ENCODE measurements around the gene TAOK3. TPM values are rescaled to one million over a fixed set of nuclear protein-coding genes. Genes with fewer than 3 reads are reported as not detected.

The TAOK3 gene
- total RNA-seq, 1 experiment from 2014 or later = 39.0 TPM

DNA sequence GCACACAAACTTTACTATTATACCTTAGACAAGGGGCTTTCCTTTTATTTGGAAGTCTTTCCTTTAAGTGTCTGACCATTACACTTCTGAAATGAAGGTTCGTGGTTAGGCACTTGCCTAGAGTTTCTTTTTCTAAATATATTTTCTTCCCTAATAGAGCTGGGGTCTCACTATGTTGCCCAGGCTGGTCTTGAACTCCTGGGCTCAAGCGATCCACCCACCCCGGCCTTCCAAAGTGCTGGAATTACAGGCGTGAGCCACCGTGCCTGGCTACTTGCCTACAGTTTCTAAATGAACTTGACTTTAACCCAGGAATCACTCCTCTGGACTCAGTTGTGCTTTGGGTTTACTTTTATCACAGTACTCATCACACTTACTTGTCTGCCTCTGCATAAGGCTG is 179.2 kb downstream of the TAOK3 start:
- in situ Hi-C loops (cut with HindIII; ENCODE audit: low pct_unique_long_range_greater_than_20kb, low sequenced_read_pairs) = no loop called here
- DNase-seq (ENCODE audit: low read depth, low spot score) = no peak

DNA sequence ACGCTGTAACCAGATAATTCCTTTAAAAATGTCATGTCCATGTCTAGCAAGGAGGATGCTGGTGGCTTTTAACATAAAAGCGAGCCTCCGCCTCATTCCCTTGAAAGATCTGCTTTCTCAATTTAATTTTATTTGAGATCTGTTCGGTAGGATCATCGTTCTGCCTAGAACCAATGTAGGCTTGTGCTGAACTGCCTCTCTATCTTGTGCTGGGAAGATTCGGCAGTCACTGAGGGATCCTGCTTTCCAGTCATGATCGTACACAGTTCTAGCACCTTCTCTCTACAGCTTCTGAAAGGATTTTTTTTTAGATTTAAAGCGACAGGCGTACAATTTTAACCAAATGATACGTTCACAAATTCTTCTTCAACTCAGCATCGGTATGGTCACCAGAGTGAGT is 182.4 kb downstream of the TAOK3 start:
- peak; percentile 64 for DNase-seq (ENCODE audit: low read depth, low spot score)
- in situ Hi-C loops (cut with HindIII; ENCODE audit: low pct_unique_long_range_greater_than_20kb, low sequenced_read_pairs) = no loop called here

DNA sequence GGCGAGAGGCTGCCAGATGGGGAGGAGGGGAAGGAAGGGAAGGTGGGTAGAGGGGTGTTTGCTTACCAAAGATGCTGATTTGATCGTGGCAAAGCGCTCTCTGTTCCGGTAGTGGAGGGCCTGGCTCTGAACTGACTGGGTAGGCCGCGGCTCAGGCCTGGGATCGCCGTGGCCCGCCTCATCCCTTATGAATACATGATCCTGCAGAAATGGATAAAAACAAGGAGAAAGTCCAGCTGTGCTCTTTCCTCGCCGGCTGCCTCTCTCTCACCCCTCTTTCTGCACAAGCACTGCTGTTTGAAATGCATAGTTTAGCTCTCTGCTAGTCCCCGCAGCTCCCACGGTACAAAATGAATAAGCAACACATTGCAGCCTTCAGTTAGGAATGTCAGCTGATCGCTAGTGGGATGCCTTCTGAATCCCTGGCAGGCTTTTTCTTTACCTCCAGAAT is 182.9 kb downstream of the TAOK3 start:
- in situ Hi-C loops (cut with HindIII; ENCODE audit: low pct_unique_long_range_greater_than_20kb, low sequenced_read_pairs) = loop anchor here (10.0 kb wide), 1 partner anchor 185 kb away; the partner anchor contains the start of genes SUDS3 and TAOK3
- peak; percentile 64 for DNase-seq (ENCODE audit: low read depth, low spot score)

DNA sequence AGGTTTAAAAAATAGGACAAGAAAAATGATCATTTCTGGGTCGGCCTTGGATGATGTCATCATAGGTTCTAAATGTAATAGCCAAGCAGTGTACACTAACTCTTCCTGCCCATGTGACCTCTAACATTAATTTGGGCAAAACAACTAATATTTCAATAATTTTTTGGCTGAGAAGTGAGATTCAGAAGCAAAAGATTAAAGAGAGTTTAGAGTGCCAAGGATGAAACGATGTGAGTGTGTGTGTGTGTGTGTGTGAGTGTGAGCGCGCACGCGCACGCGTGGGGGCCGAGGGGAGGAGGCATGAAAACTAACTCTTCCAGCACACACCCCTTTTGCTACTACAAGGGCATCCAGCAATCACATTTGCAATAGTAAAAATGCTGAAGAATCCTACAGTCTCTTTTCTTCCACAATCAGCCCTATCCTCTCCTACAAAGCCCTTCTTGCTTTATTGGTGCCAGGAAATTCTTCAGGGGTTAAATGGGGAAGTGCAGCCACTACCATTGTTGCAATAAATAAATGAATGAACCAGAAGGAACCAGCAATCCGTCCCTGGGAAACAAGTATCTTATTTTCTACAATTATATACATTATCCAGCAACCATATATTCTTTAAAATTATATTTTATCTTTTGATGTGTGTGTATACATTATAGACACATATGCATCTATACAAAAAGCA is 183.9 kb downstream of the TAOK3 start:
- in situ Hi-C loops (cut with HindIII; ENCODE audit: low pct_unique_long_range_greater_than_20kb, low sequenced_read_pairs) = loop anchor here (10.0 kb wide), 1 partner anchor 186 kb away; the partner anchor contains the start of genes SUDS3 and TAOK3
- peak; percentile 60 for DNase-seq (ENCODE audit: low read depth, low spot score)

DNA sequence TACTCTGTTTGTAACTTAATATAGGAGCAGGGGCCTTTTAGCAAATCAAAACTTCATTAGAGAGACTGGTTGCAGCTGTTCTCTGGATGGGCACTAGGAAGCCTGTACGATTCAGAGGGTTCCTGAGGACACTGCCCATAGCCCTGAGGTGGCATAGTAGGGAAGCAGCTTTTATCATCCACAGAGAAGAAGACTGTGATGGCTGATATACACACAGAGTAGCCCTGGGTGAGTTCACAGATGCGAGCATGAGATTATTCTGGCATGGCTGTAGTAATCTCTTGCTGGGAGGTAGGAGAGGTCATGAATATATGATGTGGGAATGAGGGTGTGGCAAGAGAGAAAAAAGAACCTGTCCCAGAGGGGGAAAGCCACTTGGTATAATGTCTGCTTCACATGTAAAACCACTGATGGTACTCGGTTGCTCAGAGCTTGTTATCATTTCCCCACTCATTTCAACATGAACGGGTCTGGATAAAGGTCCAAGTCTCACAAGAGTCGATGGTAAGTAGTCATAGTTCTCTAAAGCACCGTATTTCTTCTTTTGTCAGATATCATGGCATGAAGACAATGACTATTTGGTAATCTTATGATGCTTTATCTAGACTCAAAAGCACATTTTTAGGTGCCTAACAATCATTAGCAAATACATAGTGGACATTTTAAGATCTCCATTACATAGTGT is 184.8 kb downstream of the TAOK3 start:
- DNase-seq (ENCODE audit: low read depth, low spot score) = peak; percentile 16
- in situ Hi-C loops (cut with HindIII; ENCODE audit: low pct_unique_long_range_greater_than_20kb, low sequenced_read_pairs) = loop anchor here (10.0 kb wide), 1 partner anchor 187 kb away; the partner anchor contains the start of genes SUDS3 and TAOK3

DNA sequence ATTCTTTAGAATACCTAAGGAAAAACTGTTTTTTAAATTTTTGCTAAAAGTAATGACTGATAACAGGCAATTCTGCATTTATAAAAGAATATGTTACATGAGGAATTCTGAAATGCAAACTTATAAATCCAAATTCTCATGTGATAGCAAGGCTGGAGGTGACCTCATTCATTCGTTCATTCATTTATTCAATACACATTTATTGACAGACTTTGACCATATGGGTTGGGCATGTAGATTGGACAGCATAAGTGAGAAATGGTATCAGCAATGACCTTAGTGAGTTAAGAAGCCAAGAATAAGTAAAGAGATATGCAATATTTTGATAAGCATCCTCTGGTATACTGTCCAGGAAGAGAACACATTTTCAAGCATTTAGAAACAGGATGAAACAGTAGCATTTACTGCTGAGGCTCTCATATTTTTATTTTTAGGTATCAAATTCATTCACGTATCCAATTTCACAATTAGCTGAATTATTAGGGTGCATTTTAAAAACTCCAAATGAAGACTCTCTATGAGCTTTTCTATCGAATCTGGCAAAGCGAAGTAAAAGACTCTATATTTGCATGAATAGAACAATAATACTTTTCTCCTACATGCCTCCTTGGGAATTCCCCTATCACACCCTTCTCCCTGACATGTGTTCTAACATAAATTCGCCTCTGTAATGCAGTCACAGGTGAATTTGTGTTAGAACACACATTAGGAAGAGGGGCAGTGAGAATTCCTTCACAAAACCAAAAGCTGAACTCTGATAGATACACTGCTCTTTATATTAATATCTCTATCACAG is 186.9 kb downstream of the TAOK3 start:
- in situ Hi-C loops (cut with HindIII; ENCODE audit: low pct_unique_long_range_greater_than_20kb, low sequenced_read_pairs) = loop anchor here (10.0 kb wide), 1 partner anchor 189 kb away; the partner anchor contains the start of genes SUDS3 and TAOK3
- peak; percentile 62 for DNase-seq (ENCODE audit: low read depth, low spot score)

DNA sequence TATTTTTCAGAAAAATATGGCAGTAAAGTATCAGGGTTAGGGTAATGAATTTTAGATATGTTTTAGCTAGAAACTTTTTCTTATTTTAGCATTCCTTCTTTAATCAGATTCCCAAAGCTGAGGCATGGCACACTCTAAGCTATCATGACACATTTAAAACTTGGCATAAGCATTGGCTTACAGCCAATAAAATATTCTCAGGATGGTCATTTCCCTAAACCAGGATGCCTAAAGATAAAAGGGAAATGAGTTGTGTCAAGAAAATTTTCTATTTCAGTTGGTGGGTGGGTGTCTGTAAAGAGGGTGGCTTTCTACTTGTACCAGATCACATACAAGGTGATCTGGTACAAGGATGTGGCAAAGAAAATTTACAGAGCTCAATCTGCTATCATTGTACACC is 189.0 kb downstream of the TAOK3 start:
- DNase-seq (ENCODE audit: low read depth, low spot score) = no peak
- in situ Hi-C loops (cut with HindIII; ENCODE audit: low pct_unique_long_range_greater_than_20kb, low sequenced_read_pairs) = loop anchor here (10.0 kb wide), 1 partner anchor 191 kb away; the partner anchor contains the start of genes SUDS3 and TAOK3

DNA sequence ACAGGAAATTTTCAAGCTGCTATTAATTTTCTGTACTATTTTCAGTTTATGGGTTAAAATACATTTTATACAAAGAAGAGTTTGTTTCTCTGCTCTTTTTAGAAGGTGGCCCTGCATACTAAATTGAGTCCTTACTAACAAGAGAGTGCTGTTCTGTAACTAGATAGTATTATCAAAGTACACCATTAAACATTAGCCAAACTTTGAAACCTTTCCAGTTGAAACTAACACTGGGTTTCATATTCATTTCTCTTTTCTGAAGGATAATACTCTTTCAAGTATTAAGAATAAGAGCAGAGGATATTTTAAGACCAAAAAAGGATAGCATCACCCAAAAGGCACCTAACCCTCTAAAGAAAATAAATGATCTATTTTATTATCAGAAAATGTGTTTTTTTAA is 189.6 kb downstream of the TAOK3 start:
- in situ Hi-C loops (cut with HindIII; ENCODE audit: low pct_unique_long_range_greater_than_20kb, low sequenced_read_pairs) = loop anchor here (10.0 kb wide), 1 partner anchor 192 kb away; the partner anchor contains the start of genes SUDS3 and TAOK3
- DNase-seq (ENCODE audit: low read depth, low spot score) = peak; percentile 12

DNA sequence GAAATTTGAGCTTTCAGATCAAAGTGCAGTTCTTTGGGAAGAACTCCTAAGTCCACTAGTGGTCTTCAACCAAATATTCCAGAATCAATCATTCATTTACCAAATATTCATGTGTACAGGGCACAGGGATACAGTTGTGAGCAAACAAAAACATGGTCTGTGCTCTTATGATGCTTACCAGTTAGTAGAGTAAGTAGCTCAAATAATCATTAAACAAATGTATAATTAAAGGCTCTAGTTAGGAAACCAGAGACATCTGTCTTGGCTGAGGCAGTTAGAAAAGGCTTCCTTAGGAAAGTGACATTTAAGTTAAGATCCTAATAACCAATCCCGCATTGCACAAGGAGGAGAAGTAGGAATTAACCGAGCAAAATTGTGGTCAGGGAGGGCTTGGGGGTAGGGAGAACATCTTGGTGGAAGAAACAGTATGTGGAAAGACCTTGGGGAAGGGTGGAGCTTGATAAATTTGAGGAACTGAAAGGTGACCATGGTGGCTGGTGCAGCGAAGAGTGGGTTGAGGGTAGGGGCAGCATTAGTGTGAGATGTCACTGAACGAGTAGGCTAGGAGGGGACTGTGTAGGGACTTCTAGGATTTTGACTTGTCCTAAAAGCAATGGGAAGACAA is 196.8 kb downstream of the TAOK3 start:
- in situ Hi-C loops (cut with HindIII; ENCODE audit: low pct_unique_long_range_greater_than_20kb, low sequenced_read_pairs) = no loop called here
- DNase-seq (ENCODE audit: low read depth, low spot score) = no peak

DNA sequence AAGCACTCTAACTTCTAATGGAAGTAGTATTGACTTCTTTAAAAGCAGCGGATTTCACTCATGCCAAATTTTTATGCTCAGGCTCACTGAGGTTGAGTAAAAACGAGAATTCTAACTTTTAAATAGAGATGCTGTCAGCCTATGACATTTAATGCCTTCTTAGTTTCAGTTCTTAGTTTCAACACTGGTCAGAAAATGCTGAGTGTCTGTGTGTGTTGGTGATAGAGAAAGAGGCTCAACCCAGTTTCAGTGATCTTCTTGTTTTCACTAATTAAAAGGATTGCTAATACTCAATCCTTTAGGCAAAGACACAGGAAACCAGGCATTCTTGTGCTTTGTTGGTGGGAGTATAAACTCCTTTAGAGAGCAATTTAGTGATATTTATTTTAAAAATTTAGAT is 205.8 kb downstream of the TAOK3 start:
- in situ Hi-C loops (cut with HindIII; ENCODE audit: low pct_unique_long_range_greater_than_20kb, low sequenced_read_pairs) = no loop called here
- DNase-seq (ENCODE audit: low read depth, low spot score) = no peak

DNA sequence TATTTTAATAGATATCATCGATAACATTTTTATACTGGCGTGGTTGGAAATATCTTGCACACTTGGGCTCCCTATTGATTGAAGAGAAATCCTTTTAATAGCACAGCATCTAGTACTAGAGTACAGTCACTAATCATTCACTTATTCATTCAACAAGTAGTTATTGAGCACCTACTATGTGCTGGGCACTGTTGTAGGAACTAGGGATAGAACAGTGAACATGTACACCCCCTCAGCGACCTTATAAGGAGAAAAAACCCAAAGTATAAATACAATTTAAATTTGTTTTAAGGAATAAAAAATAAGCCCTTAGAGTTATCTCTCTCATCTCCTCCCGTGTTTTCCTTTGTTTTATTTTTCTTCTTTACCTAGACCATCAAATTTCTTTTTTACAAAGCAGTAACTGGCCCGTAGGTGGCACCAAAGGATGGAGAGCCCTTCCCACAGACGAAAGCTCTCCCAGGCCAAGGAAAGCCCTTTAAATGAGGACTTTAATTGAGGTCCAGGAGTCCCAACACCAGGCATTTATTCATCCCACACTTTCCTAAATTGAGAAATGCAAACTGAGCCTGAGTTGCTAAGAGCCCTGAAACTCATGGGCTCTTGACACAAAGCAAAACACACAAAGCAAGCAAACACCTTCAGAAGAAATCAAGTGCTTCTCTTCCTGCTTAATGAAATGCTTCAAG is 207.8 kb downstream of the TAOK3 start:
- peak; percentile 59 for DNase-seq (ENCODE audit: low read depth, low spot score)
- in situ Hi-C loops (cut with HindIII; ENCODE audit: low pct_unique_long_range_greater_than_20kb, low sequenced_read_pairs) = no loop called here

DNA sequence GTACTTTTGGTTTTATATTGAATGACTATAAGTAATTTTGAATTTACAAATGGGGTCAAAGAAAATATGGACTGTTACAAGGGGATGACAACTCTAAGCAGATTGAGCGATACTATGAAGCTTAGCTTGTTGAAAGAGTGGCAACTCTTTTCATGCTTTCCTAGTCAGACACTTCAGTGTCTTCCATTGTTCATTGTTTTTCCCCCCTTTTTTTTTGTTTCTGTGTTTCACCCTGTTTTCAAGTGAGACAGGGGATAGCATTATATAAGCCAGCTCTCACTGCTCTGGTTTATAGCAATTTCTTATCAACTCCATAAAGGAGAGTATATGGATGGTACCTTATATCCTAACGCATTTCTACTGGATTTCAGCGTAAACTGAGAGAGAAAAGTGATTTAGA is 212.2 kb downstream of the TAOK3 start:
- DNase-seq (ENCODE audit: low read depth, low spot score) = no peak
- in situ Hi-C loops (cut with HindIII; ENCODE audit: low pct_unique_long_range_greater_than_20kb, low sequenced_read_pairs) = no loop called here

DNA sequence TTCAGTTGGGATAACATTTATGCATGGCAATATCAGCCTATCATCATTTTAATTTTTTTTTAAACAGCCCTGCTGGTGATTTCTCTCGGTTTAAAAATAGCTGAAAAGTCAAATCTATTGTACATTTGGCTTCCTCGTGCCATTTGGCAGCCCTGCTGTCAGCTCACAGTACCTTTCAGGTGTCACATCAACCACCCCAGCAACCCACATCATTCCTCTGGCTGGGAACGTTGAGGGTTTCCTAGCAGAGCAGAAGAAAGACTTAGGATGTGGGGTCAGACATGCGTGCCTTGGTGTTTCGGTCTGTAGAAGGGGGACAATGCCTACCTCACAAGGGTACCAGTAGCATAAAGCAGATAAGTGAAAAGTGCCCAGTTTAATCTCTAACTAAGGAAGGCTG is 221.0 kb downstream of the TAOK3 start:
- in situ Hi-C loops (cut with HindIII; ENCODE audit: low pct_unique_long_range_greater_than_20kb, low sequenced_read_pairs) = no loop called here
- no peak for DNase-seq (ENCODE audit: low read depth, low spot score)

DNA sequence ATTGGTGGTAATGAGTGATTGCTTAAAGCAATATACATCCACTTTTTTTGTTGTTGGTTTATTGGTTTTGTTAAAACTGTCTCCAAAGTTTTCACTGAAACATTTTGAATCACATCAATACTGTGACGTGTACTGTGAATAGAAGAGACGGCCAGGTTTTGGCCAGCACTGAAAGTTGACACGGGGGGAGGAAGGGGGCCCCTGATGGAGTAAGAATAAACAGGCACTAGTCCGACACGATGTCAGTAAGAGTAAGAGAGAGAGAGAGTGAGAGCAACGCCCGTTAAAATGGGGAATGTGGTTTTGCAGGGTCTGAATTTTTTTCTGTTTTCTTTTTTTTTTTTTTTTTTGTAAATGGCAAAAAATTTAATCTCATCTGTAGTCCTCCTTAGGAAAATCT is 222.1 kb downstream of the TAOK3 start:
- in situ Hi-C loops (cut with HindIII; ENCODE audit: low pct_unique_long_range_greater_than_20kb, low sequenced_read_pairs) = no loop called here
- no peak for DNase-seq (ENCODE audit: low read depth, low spot score)

DNA sequence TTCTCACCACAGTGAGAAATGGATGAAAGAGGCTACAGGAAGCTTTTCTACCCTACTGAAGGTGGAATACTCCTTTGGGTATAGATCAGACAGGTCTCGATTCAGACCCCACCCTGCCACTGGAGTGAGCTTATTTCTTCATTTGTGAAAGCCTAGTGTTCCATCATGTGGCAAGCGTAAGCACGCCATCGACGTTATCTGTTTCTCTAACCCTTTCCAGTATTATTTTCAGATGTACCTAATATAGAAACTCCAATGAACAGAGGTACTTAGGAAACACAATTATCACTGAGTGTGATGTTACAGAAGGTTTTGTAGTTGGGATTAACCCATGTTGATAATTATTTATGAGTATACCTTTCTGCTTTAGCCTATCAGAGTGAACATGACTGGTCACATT is 224.4 kb downstream of the TAOK3 start:
- DNase-seq (ENCODE audit: low read depth, low spot score) = no peak
- in situ Hi-C loops (cut with HindIII; ENCODE audit: low pct_unique_long_range_greater_than_20kb, low sequenced_read_pairs) = no loop called here

DNA sequence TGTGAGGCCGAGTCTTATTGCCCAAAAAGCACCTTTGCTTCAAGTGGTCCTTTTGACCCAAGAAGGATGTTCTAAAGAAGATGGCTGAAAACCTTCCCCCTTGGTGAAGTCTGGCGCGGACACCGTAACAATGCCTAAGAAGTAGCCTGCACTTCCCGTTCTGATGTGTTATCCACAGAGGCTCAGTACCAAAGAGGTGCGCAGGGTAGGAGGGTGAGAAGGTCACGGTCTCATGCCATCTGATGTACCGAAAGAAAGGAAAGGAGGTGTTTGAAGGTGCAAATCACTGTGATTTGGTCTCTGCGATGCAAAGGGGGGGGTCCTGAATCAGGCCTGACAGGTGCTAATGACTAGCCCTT is 226.9 kb downstream of the TAOK3 start:
- no peak for DNase-seq (ENCODE audit: low read depth, low spot score)
- in situ Hi-C loops (cut with HindIII; ENCODE audit: low pct_unique_long_range_greater_than_20kb, low sequenced_read_pairs) = no loop called here

DNA sequence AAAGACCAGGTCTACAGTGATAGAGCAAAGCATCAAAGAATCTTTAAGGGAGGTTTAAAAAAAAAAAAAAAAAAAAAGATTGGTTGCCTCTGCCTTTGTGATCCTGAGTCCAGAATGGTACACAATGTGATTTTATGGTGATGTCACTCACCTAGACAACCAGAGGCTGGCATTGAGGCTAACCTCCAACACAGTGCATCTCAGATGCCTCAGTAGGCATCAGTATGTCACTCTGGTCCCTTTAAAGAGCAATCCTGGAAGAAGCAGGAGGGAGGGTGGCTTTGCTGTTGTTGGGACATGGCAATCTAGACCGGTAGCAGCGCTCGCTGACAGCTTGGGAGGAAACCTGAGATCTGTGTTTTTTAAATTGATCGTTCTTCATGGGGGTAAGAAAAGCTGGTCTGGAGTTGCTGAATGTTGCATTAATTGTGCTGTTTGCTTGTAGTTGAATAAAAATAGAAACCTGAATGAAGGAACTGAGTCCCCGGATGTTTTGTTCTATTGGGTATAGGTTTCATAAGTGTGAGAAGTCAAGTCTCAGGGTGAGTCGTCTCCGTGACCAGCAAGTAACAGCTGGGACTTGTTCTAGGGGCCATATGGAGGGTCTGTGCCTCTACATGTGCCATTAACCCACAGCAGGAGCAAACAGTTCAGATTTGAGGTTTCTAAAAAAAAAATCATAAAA is 227.5 kb downstream of the TAOK3 start:
- in situ Hi-C loops (cut with HindIII; ENCODE audit: low pct_unique_long_range_greater_than_20kb, low sequenced_read_pairs) = no loop called here
- no peak for DNase-seq (ENCODE audit: low read depth, low spot score)
